OCI-LY7 (cell line): ENCODE data around the gene C16orf78.

ENCODE experiments used
- CTCF ChIP-seq: fragments of 200-600 bp; sonication (generic); conservative IDR thresholded peaks from 2 replicates; pipeline ENCODE4 v1.5.1; 2014; ENCODE audit warnings: mild to moderate bottlenecking, antibody characterized with exemption, low read length, moderate library complexity, mixed read lengths
- EZH2phosphoT487 ChIP-seq: fragments of 200-600 bp; sonication (generic); IDR thresholded peaks from 2 replicates; pipeline ENCODE4 v1.6.1; 2018; ENCODE audit warnings: low read depth, borderline replicate concordance, mild to moderate bottlenecking, mixed run types, antibody characterized with exemption, low read length, moderate library complexity, mixed read lengths

- no peak for TF ChIP-seq CTCF
- no peak for TF ChIP-seq EZH2phosphoT487
These were observed 24.0 kb upstream of the C16orf78 start for GRCh38 chr16:49349446-49350168.
